HepG2 (cell line): Measurements from ENCODE around the gene BRPF1. TPM values are rescaled to one million over a fixed set of nuclear protein-coding genes. Genes with fewer than 3 reads are reported as not detected.

Experiments
- ARID2 ChIP-seq: sonication (generic); formaldehyde crosslinking; IDR thresholded peaks from 2 replicates; pipeline ENCODE4 v1.8.1; 2022; ENCODE audit warnings: mild to moderate bottlenecking, missing genetic modification reagents, borderline replicate concordance
- BRD4 ChIP-seq: sonication (generic); formaldehyde crosslinking; IDR thresholded peaks from 2 replicates; pipeline ENCODE4 v1.4.0; 2020; ENCODE audit warnings: missing genetic modification reagents
- CBX5 ChIP-seq: sonication (generic); formaldehyde crosslinking; IDR thresholded peaks from 2 replicates; pipeline ENCODE4 v1.4.0; 2020; ENCODE audit warnings: missing genetic modification reagents, borderline replicate concordance
- CREBL2 ChIP-seq: sonication (generic); formaldehyde crosslinking; IDR thresholded peaks from 2 replicates; pipeline ENCODE4 v1.8.1; 2023; ENCODE audit warnings: missing genetic modification reagents, mild to moderate bottlenecking, borderline replicate concordance
- MEIS1 ChIP-seq: sonication (generic); formaldehyde crosslinking; IDR thresholded peaks from 2 replicates; pipeline ENCODE4 v1.9.0; 2021; ENCODE audit warnings: mild to moderate bottlenecking, missing genetic modification reagents, moderate library complexity, borderline replicate concordance
- MYPOP ChIP-seq: sonication (generic); formaldehyde crosslinking; IDR thresholded peaks from 2 replicates; pipeline ENCODE4 v1.8.1; 2023; ENCODE audit warnings: mild to moderate bottlenecking, moderate library complexity, missing genetic modification reagents
- PRDM10 ChIP-seq: sonication (generic); formaldehyde crosslinking; IDR thresholded peaks from 2 replicates; pipeline ENCODE4 v1.4.0; 2020; ENCODE audit warnings: low read depth, missing genetic modification reagents
- SAP130 ChIP-seq: IDR thresholded peaks from 2 replicates; pipeline ENCODE4 v1.6.1; 2016; ENCODE audit warnings: low read depth
- TBX3 ChIP-seq: fragments of 450-650 bp; IDR thresholded peaks from 2 replicates; pipeline ENCODE4 v1.6.1; 2017; ENCODE audit warnings: antibody characterized with exemption, mild to moderate bottlenecking, inconsistent platforms, borderline replicate concordance
- XRCC5 ChIP-seq: fragments of 200-400 bp; formaldehyde crosslinking; optimal IDR thresholded peaks from 2 replicates; pipeline ENCODE3; 2017; ENCODE audit warnings: mild to moderate bottlenecking, low read length
- ZFAT ChIP-seq: sonication (generic); formaldehyde crosslinking; conservative IDR thresholded peaks from 2 replicates; pipeline ENCODE4 v1.8.1; 2023; ENCODE audit warnings: missing genetic modification reagents, inconsistent platforms
- ZFYVE20 ChIP-seq: sonication (generic); formaldehyde crosslinking; IDR thresholded peaks from 2 replicates; pipeline ENCODE4 v1.8.0; 2023; ENCODE audit warnings: low read depth, mild to moderate bottlenecking, moderate library complexity, missing genetic modification reagents, borderline replicate concordance
- ZNF350 ChIP-seq: sonication (generic); formaldehyde crosslinking; IDR thresholded peaks from 2 replicates; pipeline ENCODE4 v1.4.0; 2020; ENCODE audit warnings: mild to moderate bottlenecking, low read depth, missing genetic modification reagents, borderline replicate concordance
- ZNF44 ChIP-seq: sonication (generic); formaldehyde crosslinking; IDR thresholded peaks from 2 replicates; pipeline ENCODE4 v1.5.1; 2020; ENCODE audit warnings: mild to moderate bottlenecking, missing genetic modification reagents
- ZNF550 ChIP-seq: sonication (generic); formaldehyde crosslinking; IDR thresholded peaks from 2 replicates; pipeline ENCODE4 v1.4.0; 2020; ENCODE audit warnings: mild to moderate bottlenecking, missing genetic modification reagents, borderline replicate concordance
- ZNF576 ChIP-seq: sonication (generic); formaldehyde crosslinking; IDR thresholded peaks from 2 replicates; pipeline ENCODE4 v1.4.0; 2020; ENCODE audit warnings: mild to moderate bottlenecking, missing genetic modification reagents
- ZNF605 ChIP-seq: sonication (generic); formaldehyde crosslinking; IDR thresholded peaks from 2 replicates; pipeline ENCODE4 v1.8.0; 2022; ENCODE audit warnings: mild to moderate bottlenecking, missing genetic modification reagents
- ZNF713 ChIP-seq: sonication (generic); formaldehyde crosslinking; IDR thresholded peaks from 2 replicates; pipeline ENCODE4 v1.4.0; 2020; ENCODE audit warnings: mild to moderate bottlenecking, missing genetic modification reagents
- ZNF75D ChIP-seq: sonication (generic); formaldehyde crosslinking; IDR thresholded peaks from 2 replicates; pipeline ENCODE4 v1.8.1; 2023; ENCODE audit warnings: missing genetic modification reagents, mild to moderate bottlenecking, borderline replicate concordance
- ZNF780A ChIP-seq: sonication (generic); formaldehyde crosslinking; IDR thresholded peaks from 2 replicates; pipeline ENCODE4 v1.8.0; 2022; ENCODE audit warnings: mild to moderate bottlenecking, missing genetic modification reagents, moderate library complexity
- ZSCAN29 ChIP-seq: sonication (generic); formaldehyde crosslinking; conservative IDR thresholded peaks from 2 replicates; pipeline ENCODE4 v1.4.0; 2020; ENCODE audit warnings: mild to moderate bottlenecking, missing genetic modification reagents
- ZSCAN5A ChIP-seq: sonication (generic); formaldehyde crosslinking; IDR thresholded peaks from 2 replicates; pipeline ENCODE4 v1.8.0; 2022; ENCODE audit warnings: mild to moderate bottlenecking, missing genetic modification reagents, borderline replicate concordance
- ZZZ3 ChIP-seq: sonication (generic); formaldehyde crosslinking; IDR thresholded peaks from 2 replicates; pipeline ENCODE4 v1.4.0; 2020; ENCODE audit warnings: missing genetic modification reagents, mild to moderate bottlenecking, borderline replicate concordance
- polyA plus RNA-seq, 8 experiments: library from polyadenylated mRNA; depleted of rRNA in 3 of 8; stranded (reverse) in 7 of 8; unstranded in 1 of 8; fragments of >200 nt; fragmentation: Illumina TruSeq in 4 of 8; extraction: Trizol in 4 of 8; gene quantifications; 2 replicates each; pipeline versions ENCODE4 v1.2.1 to v1.2.3, GENCODE V29; 2011 to 2016; ENCODE audit warnings: low read depth in 4 of 8, missing spikeins in 1 of 8, mixed read lengths in 1 of 8; ENCODE audit not compliant: insufficient read depth in 1 of 8
- total RNA-seq, 5 experiments: library from RNA; depleted of rRNA; stranded (reverse); fragments of >200 nt; fragmentation: Illumina TruSeq; extraction: Trizol; gene quantifications; 2 replicates each; pipeline ENCODE4 v1.2.3, GENCODE V29; 2016; ENCODE audit warnings: low read depth in 1 of 5

The BRPF1 gene
- total and polyA plus RNA-seq, 2 of the 13 experiments (the other 11 are each of a cell fraction or from before 2014, with no cell fraction given) = 7.3 to 10.0 TPM

- TF ChIP-seq ZSCAN5A (CRISPR knock-in tag) (no peak), BRD4 (CRISPR knock-in tag) (no peak), ARID2 (CRISPR knock-in tag) (no peak), PRDM10 (no peak), ZNF605 (CRISPR knock-in tag) (no peak), CREBL2 (no peak), XRCC5 (peak; percentile 47), SAP130 (CRISPR knock-in tag) (peak; percentile 61; the same call in 1 of the 2 replicates), ZNF44 (CRISPR knock-in tag) (no peak), ZNF350 (CRISPR knock-in tag) (no peak), ZNF75D (CRISPR knock-in tag) (no peak), ZFAT (no peak), ZNF576 (CRISPR knock-in tag) (no peak), MEIS1 (CRISPR knock-in tag) (no peak), ZSCAN29 (no peak), ZZZ3 (no peak; the same call in 1 of the 2 replicates), ZNF713 (CRISPR knock-in tag) (no peak), TBX3 (no peak), MYPOP (no peak; the same call in 1 of the 2 replicates), ZNF780A (no peak), ZFYVE20 (no peak), CBX5 (no peak), ZNF550 (CRISPR knock-in tag) (no peak)
Measured at GRCh38 chr3:9769426-9770275, 38.1 kb downstream of the BRPF1 start, which contains the start of gene CAMK1 (continued).
